Kidney (tissue), 14 donors: ENCODE results near the gene FERMT3. TPM values are rescaled to one million over a fixed set of nuclear protein-coding genes. Genes with fewer than 3 reads are reported as not detected.

Experiments used
- DNase-seq, 5 donors: peaks; one replicate each; pipeline ENCODE4 v3.0.0-alpha.2; 2013 to 2020
- FAIRE-seq: peaks from 2 replicates; lab custom pipeline; 2012; peaks lifted over from hg19 to GRCh38; lab: Jason Lieb, UNC
- H3K27ac ChIP-seq, 2 donors: one replicate each; pipeline ENCODE4 v1.7.0; 2013; ENCODE audit warnings: low read depth in 2 of 2, low read length in 2 of 2, inconsistent platforms in 1 of 2
- H3K27me3 ChIP-seq: one replicate; pipeline ENCODE4 v1.7.1; 2013; ENCODE audit warnings: low read length, inconsistent platforms; ENCODE audit not compliant: control insufficient read depth, insufficient read depth
- H3K36me3 ChIP-seq, 3 donors: one replicate each; pipeline versions ENCODE4 v1.7.0 to v1.7.1; 2013; ENCODE audit warnings: low read length in 3 of 3, control low read depth in 1 of 3, inconsistent platforms in 1 of 3; ENCODE audit not compliant: insufficient read depth in 3 of 3, control insufficient read depth in 2 of 3
- H3K4me1 ChIP-seq, 3 donors: one replicate each; pipeline versions ENCODE4 v1.7.0 to v1.7.1; 2013; ENCODE audit warnings: low read length in 3 of 3, inconsistent platforms in 1 of 3, low read depth in 1 of 3; ENCODE audit not compliant: control insufficient read depth in 2 of 3, insufficient read depth in 2 of 3
- H3K4me3 ChIP-seq, 3 donors: one replicate each; pipeline versions ENCODE4 v1.7.0 to v1.8.1; 2013; ENCODE audit warnings: low read length in 3 of 3, control low read depth in 1 of 3, inconsistent platforms in 1 of 3
- H3K9ac ChIP-seq, 3 donors: one replicate each; pipeline versions ENCODE4 v1.7.0 to v1.7.1; 2013; ENCODE audit warnings: low read length in 3 of 3, control low read depth in 1 of 3, inconsistent platforms in 1 of 3
- H3K9me3 ChIP-seq, 3 donors: one replicate each; pipeline versions ENCODE4 v1.7.0 to v1.7.1; 2013; ENCODE audit warnings: low read length in 3 of 3, control low read depth in 1 of 3, inconsistent platforms in 1 of 3; ENCODE audit not compliant: control insufficient read depth in 2 of 3, insufficient read depth in 1 of 3
- intact Hi-C: fragments of 100-400 bp; cut with DNase I; formaldehyde crosslinking; loops from one replicate; pipeline ENCODE4 v1.11.1; 2022
- polyA plus RNA-seq: library from polyadenylated mRNA; stranded (reverse); fragments of 350-450 nt; fragmentation: Illumina TruSeq; extraction: RNeasy Lipid Tissue Mini Kit (QIAGEN cat#74804); gene quantifications from one replicate; pipeline ENCODE4 v1.2.3, GENCODE V29; 2014; ENCODE audit warnings: low read depth, low replicate concordance; ENCODE audit not compliant: insufficient read depth
- total RNA-seq: library from RNA; stranded (reverse); fragmentation: NEBNext Ultra II Directional; extraction: Animal tissue kit (Norgen Biotek cat#: 25700); gene quantifications from one replicate; pipeline ENCODE4 v1.2.1, GENCODE V29; 2021
- TF ChIP-seq, protein P1 (sequence below): IDR thresholded peaks from 3 replicates; pipeline ENCODE4 v1.5.1; 2012; ENCODE audit warnings: mild to moderate bottlenecking, moderate library complexity, borderline replicate concordance; ENCODE audit not compliant: insufficient read depth; ENCODE audit errors: extremely low read depth
- donor health status: control.
- donor health status: control.
- donor health status: control.
- donor health status: control.
- donor health status: control.
- donor health status: DM: yes; HTN: yes; CAD: no.
- donor health status: Normal renal cell carcinoma (clear cell type).

The FERMT3 gene
- total and polyA plus RNA-seq, 2 donors from 2014 or later: 11.8 to 36.3 TPM

DNA sequence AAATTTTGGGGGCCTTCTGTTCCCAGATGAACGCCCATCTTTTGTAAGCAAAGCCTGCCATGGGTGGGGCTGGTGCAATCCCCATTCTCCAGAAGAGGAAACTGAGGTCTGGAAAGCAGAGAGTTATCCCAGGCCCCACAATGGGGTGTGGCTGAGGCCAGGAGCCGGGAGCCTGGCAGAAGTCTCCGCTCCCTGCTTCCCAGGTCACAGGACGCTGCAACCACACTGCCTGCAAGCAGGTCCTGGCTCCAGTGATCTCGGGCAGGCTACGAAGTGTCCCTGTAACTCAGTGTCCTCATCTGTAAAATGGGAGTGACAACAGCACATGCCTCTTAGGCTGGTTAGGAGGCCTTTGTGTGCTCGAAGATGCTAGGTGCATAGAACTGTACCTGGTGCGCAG is 46.5 kb downstream of the FERMT3 start:
- H3K4me1 ChIP-seq: peaks cover 0 to 22% (median 5%) of the 10 kb centered on the region in 3 donors
- H3K9ac ChIP-seq: no peak overlapping the region
- DNase-seq (no peak), FAIRE-seq (no peak)
- peaks cover 0 to 6% (median 0%) of the 10 kb centered on the region in 3 donors for H3K36me3 ChIP-seq
- H3K4me3 ChIP-seq: no peak overlapping the region
- intact Hi-C loops: no loop called here
- H3K27ac ChIP-seq: no peak overlapping the region
- TF ChIP-seq, protein P1, sequence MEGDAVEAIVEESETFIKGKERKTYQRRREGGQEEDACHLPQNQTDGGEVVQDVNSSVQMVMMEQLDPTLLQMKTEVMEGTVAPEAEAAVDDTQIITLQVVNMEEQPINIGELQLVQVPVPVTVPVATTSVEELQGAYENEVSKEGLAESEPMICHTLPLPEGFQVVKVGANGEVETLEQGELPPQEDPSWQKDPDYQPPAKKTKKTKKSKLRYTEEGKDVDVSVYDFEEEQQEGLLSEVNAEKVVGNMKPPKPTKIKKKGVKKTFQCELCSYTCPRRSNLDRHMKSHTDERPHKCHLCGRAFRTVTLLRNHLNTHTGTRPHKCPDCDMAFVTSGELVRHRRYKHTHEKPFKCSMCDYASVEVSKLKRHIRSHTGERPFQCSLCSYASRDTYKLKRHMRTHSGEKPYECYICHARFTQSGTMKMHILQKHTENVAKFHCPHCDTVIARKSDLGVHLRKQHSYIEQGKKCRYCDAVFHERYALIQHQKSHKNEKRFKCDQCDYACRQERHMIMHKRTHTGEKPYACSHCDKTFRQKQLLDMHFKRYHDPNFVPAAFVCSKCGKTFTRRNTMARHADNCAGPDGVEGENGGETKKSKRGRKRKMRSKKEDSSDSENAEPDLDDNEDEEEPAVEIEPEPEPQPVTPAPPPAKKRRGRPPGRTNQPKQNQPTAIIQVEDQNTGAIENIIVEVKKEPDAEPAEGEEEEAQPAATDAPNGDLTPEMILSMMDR: no peak
- H3K27me3 ChIP-seq: no peaks in the 10 kb centered on the region
- no peaks in the 10 kb centered on the region for H3K9me3 ChIP-seq

DNA sequence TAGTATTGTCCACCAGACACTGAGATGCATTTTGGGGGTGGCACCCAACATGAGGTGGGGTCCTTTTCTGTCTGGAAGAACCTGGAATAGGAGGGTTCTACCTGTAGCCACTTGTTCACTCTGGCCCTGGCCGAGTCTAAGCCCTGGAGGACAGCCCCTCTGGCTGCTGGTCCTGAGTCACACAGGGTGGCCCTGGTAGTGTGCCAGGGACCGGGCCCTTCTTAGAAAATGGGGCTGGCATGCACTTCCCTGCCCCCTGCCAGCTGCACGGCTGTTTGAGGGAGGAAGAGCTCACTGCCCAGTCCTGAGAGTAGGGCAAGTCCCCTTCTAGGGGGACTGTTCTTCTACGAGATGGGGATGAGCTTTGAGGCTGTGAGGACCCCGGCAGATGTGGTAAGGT is 47.0 kb downstream of the FERMT3 start:
- FAIRE-seq: no peak
- Histone ChIP-seq H3K36me3 (peaks cover 0 to 6% (median 1%) of the 10 kb centered on the region in 3 donors), H3K27me3 (no peaks in the 10 kb centered on the region), H3K4me1 (peaks cover 0 to 22% (median 5%) of the 10 kb centered on the region in 3 donors), H3K27ac (no peak overlapping the region), H3K9ac (no peak overlapping the region), H3K4me3 (no peak overlapping the region), H3K9me3 (no peaks in the 10 kb centered on the region)
- TF ChIP-seq, protein P1: no peak
- DNase-seq: no peak
- intact Hi-C loops: no loop called here

DNA sequence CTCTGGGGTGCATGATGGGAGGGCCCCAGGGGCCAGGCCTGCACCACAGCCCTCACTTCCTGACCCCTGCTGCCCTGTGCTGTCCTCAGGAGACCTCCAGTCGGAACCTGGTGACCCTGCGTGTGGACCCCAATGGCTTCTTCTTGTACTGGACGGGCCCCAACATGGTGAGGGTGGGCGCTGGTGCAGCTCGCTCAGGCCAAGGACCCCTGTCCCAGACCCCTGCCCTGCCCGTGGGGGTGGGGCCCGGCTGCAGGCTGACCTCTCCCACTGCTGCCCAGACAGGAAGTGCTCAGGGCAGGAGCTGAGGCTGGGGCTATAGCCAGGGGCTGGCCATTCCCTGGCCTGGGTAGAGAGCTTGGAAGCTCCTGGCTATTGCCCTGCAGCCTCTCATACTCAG is 47.8 kb downstream of the FERMT3 start:
- H3K4me3 ChIP-seq: no peak overlapping the region

More for the DNA sequence above, 47.8 kb downstream of the FERMT3 start:
- peaks cover 0 to 6% (median 2%) of the 10 kb centered on the region in 3 donors for H3K36me3 ChIP-seq
- intact Hi-C loops: no loop called here
- H3K4me1 ChIP-seq: peaks cover 0 to 20% (median 5%) of the 10 kb centered on the region in 3 donors
- H3K9me3 ChIP-seq: no peaks in the 10 kb centered on the region
- no peak overlapping the region for H3K27ac ChIP-seq
- TF ChIP-seq, protein P1: no peak
- no peak for FAIRE-seq
- H3K27me3 ChIP-seq: no peaks in the 10 kb centered on the region
- no peak for DNase-seq
- no peak overlapping the region for H3K9ac ChIP-seq
